H9 (cell line): ENCODE data around the gene CLCNKA. TPM values are rescaled to one million over a fixed set of nuclear protein-coding genes. Genes with fewer than 3 reads are reported as not detected.

ENCODE experiments used
- DNase-seq: peaks from one replicate; pipeline ENCODE4 v3.0.0-alpha.2; 2017
- H2AFZ ChIP-seq: one replicate; pipeline ENCODE4 v1.6.1; 2013; ENCODE audit warnings: mild to moderate bottlenecking, low read length, control low read depth, moderate library complexity
- H2AK5ac ChIP-seq: 2 replicates; pipeline ENCODE4 v1.6.1; 2013; ENCODE audit warnings: low read length, control low read depth, mixed read lengths; ENCODE audit not compliant: insufficient read length
- H2BK120ac ChIP-seq: one replicate; pipeline ENCODE4 v1.6.1; 2013; ENCODE audit warnings: low read depth, mild to moderate bottlenecking, low read length, control low read depth, inconsistent platforms; ENCODE audit not compliant: poor library complexity, severe bottlenecking
- H2BK12ac ChIP-seq: 2 replicates; pipeline ENCODE4 v1.6.1; 2013; ENCODE audit warnings: low read length, control low read depth, mixed read lengths, low read depth; ENCODE audit not compliant: insufficient read length
- H2BK15ac ChIP-seq: 2 replicates; pipeline ENCODE4 v1.6.1; 2013; ENCODE audit warnings: low read depth, low read length, control low read depth
- H2BK20ac ChIP-seq: one replicate; pipeline ENCODE4 v1.6.1; 2013; ENCODE audit warnings: low read depth, mild to moderate bottlenecking, low read length, control low read depth, inconsistent platforms; ENCODE audit not compliant: poor library complexity, severe bottlenecking
- H2BK5ac ChIP-seq: 2 replicates; pipeline ENCODE4 v1.6.1; 2013; ENCODE audit warnings: low read length, control low read depth, mixed read lengths; ENCODE audit not compliant: insufficient read length
- H3K14ac ChIP-seq: 2 replicates; pipeline ENCODE4 v1.6.1; 2013; ENCODE audit warnings: low read length, control low read depth; ENCODE audit not compliant: insufficient read depth
- H3K18ac ChIP-seq: 2 replicates; pipeline ENCODE4 v1.6.1; 2013; ENCODE audit warnings: low read depth, mild to moderate bottlenecking, mixed read lengths, low read length, control low read depth; ENCODE audit not compliant: insufficient read length
- H3K23ac ChIP-seq: 2 replicates; pipeline ENCODE4 v1.6.1; 2013; ENCODE audit warnings: low read length, control low read depth, mixed read lengths, low read depth; ENCODE audit not compliant: insufficient read length
- H3K23me2 ChIP-seq: 2 replicates; pipeline ENCODE4 v1.6.1; 2013; ENCODE audit warnings: low read depth, mild to moderate bottlenecking, mixed read lengths, low read length, control low read depth; ENCODE audit not compliant: insufficient read length, poor library complexity, severe bottlenecking
- H3K27ac ChIP-seq: 2 replicates; pipeline ENCODE4 v1.5.1; 2013; ENCODE audit warnings: low read length, control low read depth, mixed read lengths, low read depth; ENCODE audit not compliant: insufficient read length
- H3K27me3 ChIP-seq: 2 replicates; pipeline ENCODE4 v1.6.1; 2013; ENCODE audit warnings: low read length, control low read depth, inconsistent platforms; ENCODE audit not compliant: insufficient read depth
- H3K4ac ChIP-seq: 2 replicates; pipeline ENCODE4 v1.6.1; 2013; ENCODE audit warnings: low read depth, mild to moderate bottlenecking, control low read depth, inconsistent platforms, low read length, moderate library complexity
- H3K4me1 ChIP-seq: 2 replicates; pipeline ENCODE4 v1.6.1; 2013; ENCODE audit warnings: low read length, control low read depth, inconsistent platforms; ENCODE audit not compliant: insufficient read depth
- H3K4me2 ChIP-seq: 2 replicates; pipeline ENCODE4 v1.6.1; 2013; ENCODE audit warnings: low read length, control low read depth, mixed read lengths; ENCODE audit not compliant: insufficient read length, insufficient read depth
- H3K56ac ChIP-seq: 2 replicates; pipeline ENCODE4 v1.6.1; 2013; ENCODE audit warnings: low read depth, mild to moderate bottlenecking, mixed read lengths, low read length, control low read depth; ENCODE audit not compliant: insufficient read length
- H3K79me1 ChIP-seq: 2 replicates; pipeline ENCODE4 v1.6.1; 2013; ENCODE audit warnings: low read depth, mild to moderate bottlenecking, moderate library complexity, low read length, control low read depth, inconsistent platforms; ENCODE audit not compliant: insufficient read depth, poor library complexity, severe bottlenecking
- H3K79me2 ChIP-seq: 2 replicates; pipeline ENCODE4 v1.6.1; 2013; ENCODE audit warnings: low read length, control low read depth, inconsistent platforms; ENCODE audit not compliant: insufficient read depth
- H3K9ac ChIP-seq: 2 replicates; pipeline ENCODE4 v1.6.1; 2013; ENCODE audit warnings: low read length, control low read depth, mixed read lengths; ENCODE audit not compliant: insufficient read length; ENCODE audit errors: extremely low read depth
- H3K9me3 ChIP-seq: one replicate; pipeline ENCODE4 v1.6.1; 2013; ENCODE audit warnings: low read depth, low read length, inconsistent platforms; ENCODE audit not compliant: control insufficient read depth
- H3T11ph ChIP-seq: one replicate; pipeline ENCODE4 v1.6.1; 2013; ENCODE audit warnings: mild to moderate bottlenecking, low read length, control low read depth, inconsistent platforms
- H4K20me1 ChIP-seq: one replicate; pipeline ENCODE4 v1.6.1; 2013; ENCODE audit not compliant: control insufficient read depth, insufficient read length, insufficient read depth
- H4K5ac ChIP-seq: 2 replicates; pipeline ENCODE4 v1.6.1; 2013; ENCODE audit warnings: low read depth, mild to moderate bottlenecking, mixed read lengths, low read length, control low read depth; ENCODE audit not compliant: insufficient read length
- H4K8ac ChIP-seq: replicated peaks from 2 replicates; pipeline ENCODE4 v1.6.1; 2013; ENCODE audit warnings: low read length, control low read depth, mixed read lengths, low read depth; ENCODE audit not compliant: insufficient read length
- H4K91ac ChIP-seq: 2 replicates; pipeline ENCODE4 v1.6.1; 2013; ENCODE audit warnings: low read depth, mild to moderate bottlenecking, moderate library complexity, mixed read lengths, low read length, control low read depth; ENCODE audit not compliant: insufficient read length
- H3K27ac Mint-ChIP-seq, 3 experiments: 2 replicates in 2 of 3; 3 replicates in 1 of 3; pipeline ENCODE4 v1.8.0; 2020 to 2021; ENCODE audit warnings: mixed read lengths in 3 of 3, mild to moderate bottlenecking in 1 of 3, moderate library complexity in 1 of 3
- H3K27me3 Mint-ChIP-seq: 2 replicates; pipeline ENCODE4 v1.8.0; 2021; ENCODE audit warnings: low read depth, mild to moderate bottlenecking, moderate library complexity, mixed read lengths
- H3K36me3 Mint-ChIP-seq, 3 experiments: 2 replicates in 2 of 3; 3 replicates in 1 of 3; pipeline ENCODE4 v1.8.0; 2020 to 2021; ENCODE audit warnings: low read depth in 3 of 3, mixed read lengths in 3 of 3; ENCODE audit not compliant: insufficient read depth in 1 of 3
- H3K4me1 Mint-ChIP-seq, 2 experiments: 2 replicates each; pipeline ENCODE4 v1.8.0; 2020; ENCODE audit warnings: mixed read lengths in 2 of 2
- H3K4me3 Mint-ChIP-seq, 2 experiments: 2 replicates in 1 of 2; 3 replicates in 1 of 2; pipeline ENCODE4 v1.8.0; 2020 to 2021; ENCODE audit warnings: mild to moderate bottlenecking in 2 of 2, mixed read lengths in 2 of 2, moderate library complexity in 1 of 2
- H3K9me3 Mint-ChIP-seq, 2 experiments: 2 replicates in 1 of 2; 3 replicates in 1 of 2; pipeline ENCODE4 v1.8.0; 2020; ENCODE audit warnings: mild to moderate bottlenecking in 2 of 2, mixed read lengths in 2 of 2, moderate library complexity in 1 of 2
- CTCF ChIP-seq: fragments of 200-600 bp; sonication (generic); conservative IDR thresholded peaks from 3 replicates; pipeline ENCODE4 v1.8.0; 2021; ENCODE audit warnings: antibody characterized with exemption, mild to moderate bottlenecking
- WGBS: extraction: QIAGEN DNeasy Blood & Tissue Kit; methylation state at CpG from one replicate; pipeline ENCODE4 v1.1.7; 2013; ENCODE audit warnings: missing lambda C conversion rate, low lambda C conversion rate, mixed read lengths; ENCODE audit not compliant: insufficient read length; ENCODE audit errors: extremely low coverage; 5-methylcytosine and 5-hydroxymethylcytosine counted together
- total RNA-seq: library from RNA; stranded (reverse); gene quantifications from 2 replicates; pipeline ENCODE4 v1.2.1, GENCODE V29; 2021

The CLCNKA gene
- total RNA-seq, 1 experiment from 2014 or later = 0.98 TPM

GRCh38 chr1:16013220-16013907 lies 8.5 kb upstream of the CLCNKA start:
- H3K9ac ChIP-seq = no peak overlapping the region
- no peak overlapping the region for H3K23ac ChIP-seq
- H3K9me3 ChIP-seq = no peaks in the 10 kb centered on the region
- H3K14ac ChIP-seq = peak overlapping the region; percentile 42; the same call in 1 of the 2 replicates
- no peak overlapping the region for H4K5ac ChIP-seq
- no peak overlapping the region for H3K27ac ChIP-seq
- H3K79me2 ChIP-seq = no peaks in the 10 kb centered on the region
- H3K4me2 ChIP-seq = peak overlapping the region; percentile 31
- H3K23me2 ChIP-seq = no peaks in the 10 kb centered on the region
- H2BK12ac ChIP-seq = no peak overlapping the region
- Mint-ChIP-seq H3K27me3 (peaks cover 2% of the 10 kb centered on the region), H3K9me3 (no peaks in the 10 kb centered on the region), H3K27ac (peak overlapping the region; percentile 83 to 96 (median 90); a peak in 6 of 7 replicates), H3K36me3 (no peaks in the 10 kb centered on the region), H3K4me3 (peak overlapping the region; percentile 52 to 73), H3K4me1 (peaks cover 24 to 49% of the 10 kb centered on the region in 2 experiments)
- DNase-seq = peak; percentile 91
- H2BK5ac ChIP-seq = no peak overlapping the region
- peaks cover 8% of the 10 kb centered on the region; the same call in 1 of the 2 replicates for H3K4me1 ChIP-seq
- no peak overlapping the region for H2BK20ac ChIP-seq
- H3K18ac ChIP-seq = no peak overlapping the region
- no peak for TF ChIP-seq CTCF
- no peak overlapping the region for H2AK5ac ChIP-seq
- no peaks in the 10 kb centered on the region for H4K20me1 ChIP-seq
- H2AFZ ChIP-seq = no peak overlapping the region
- H4K91ac ChIP-seq = no peak overlapping the region
- H2BK15ac ChIP-seq = no peak overlapping the region
- no CpG with 5 or more reads among the region's 28 CpGs for WGBS
- H4K8ac ChIP-seq = no peak overlapping the region
- H3K27me3 ChIP-seq = no peaks in the 10 kb centered on the region
- H3T11ph ChIP-seq = no peak overlapping the region
- no peak overlapping the region for H2BK120ac ChIP-seq
- H3K56ac ChIP-seq = no peak overlapping the region
- no peaks in the 10 kb centered on the region for H3K79me1 ChIP-seq
- no peak overlapping the region for H3K4ac ChIP-seq
